Measurements from ENCODE around the gene RTTN.

RTTN gene

GRCh38 chr18:70197026-70197425 is 8.5 kb downstream of the RTTN start:
- Histone ChIP-seq H3K27me3 (no peaks in the 10 kb centered on the region), H3K36me3 (peaks cover 29% of the 10 kb centered on the region), H3K9me3 (no peaks in the 10 kb centered on the region), H3K27ac (no peak overlapping the region), H3K4me3 (ENCODE audit: low read depth in 1 of 2, low read length in 1 of 2) (no peak overlapping the region), H3K4me1 (ENCODE audit: control insufficient read depth in 1 of 2, insufficient read depth in 1 of 2, low read depth in 1 of 2, low read length in 1 of 2) (no peaks in the 10 kb centered on the region)
- TF ChIP-seq CTCF (IDR thresholded peaks at IDR 0.05) = no peak

GRCh38 chr18:70195852-70196434 is 9.5 kb downstream of the RTTN start:
- Histone ChIP-seq H3K27me3 (no peaks in the 10 kb centered on the region), H3K9me3 (no peaks in the 10 kb centered on the region)
- no peak for TF ChIP-seq CTCF (IDR thresholded peaks at IDR 0.05)

GRCh38 chr18:70195014-70195614 is 10.4 kb downstream of the RTTN start:
- no peaks in the 10 kb centered on the region for H3K4me1 ChIP-seq (ENCODE audit: control insufficient read depth in 1 of 2, insufficient read depth in 1 of 2, low read depth in 1 of 2, low read length in 1 of 2)
- H3K36me3 ChIP-seq = peaks cover 35% of the 10 kb centered on the region
- TF ChIP-seq CTCF (IDR thresholded peaks at IDR 0.05) = no peak

More at GRCh38 chr18:70195852-70196434, 9.5 kb downstream of the RTTN start:
- Histone ChIP-seq H3K27ac (no peak overlapping the region), H3K4me1 (ENCODE audit: control insufficient read depth in 1 of 2, insufficient read depth in 1 of 2, low read depth in 1 of 2, low read length in 1 of 2) (no peaks in the 10 kb centered on the region), H3K4me3 (ENCODE audit: low read depth in 1 of 2, low read length in 1 of 2) (no peak overlapping the region), H3K36me3 (peaks cover 35% of the 10 kb centered on the region)

GRCh38 chr18:70194227-70194890 is 11.1 kb downstream of the RTTN start:
- Histone ChIP-seq H3K27ac (no peak overlapping the region), H3K9me3 (no peaks in the 10 kb centered on the region), H3K36me3 (peaks cover 35% of the 10 kb centered on the region), H3K4me1 (ENCODE audit: control insufficient read depth in 1 of 2, insufficient read depth in 1 of 2, low read depth in 1 of 2, low read length in 1 of 2) (no peaks in the 10 kb centered on the region), H3K4me3 (ENCODE audit: low read depth in 1 of 2, low read length in 1 of 2) (no peak overlapping the region), H3K27me3 (no peaks in the 10 kb centered on the region)
- no peak for TF ChIP-seq CTCF (IDR thresholded peaks at IDR 0.05)

More at GRCh38 chr18:70195014-70195614, 10.4 kb downstream of the RTTN start:
- no peaks in the 10 kb centered on the region for H3K9me3 ChIP-seq
- H3K27me3 ChIP-seq = no peaks in the 10 kb centered on the region
- H3K27ac ChIP-seq = no peak overlapping the region
- no peak overlapping the region for H3K4me3 ChIP-seq (ENCODE audit: low read depth in 1 of 2, low read length in 1 of 2)

GRCh38 chr18:70190529-70190928 is 15.0 kb downstream of the RTTN start:
- Histone ChIP-seq H3K4me1 (ENCODE audit: control insufficient read depth in 1 of 2, insufficient read depth in 1 of 2, low read depth in 1 of 2, low read length in 1 of 2) (no peaks in the 10 kb centered on the region), H3K4me3 (ENCODE audit: low read depth in 1 of 2, low read length in 1 of 2) (no peak overlapping the region), H3K36me3 (peaks cover 20% of the 10 kb centered on the region), H3K27me3 (no peaks in the 10 kb centered on the region), H3K27ac (no peak overlapping the region), H3K9me3 (no peaks in the 10 kb centered on the region)
- TF ChIP-seq CTCF (IDR thresholded peaks at IDR 0.05) = no peak

Measured in neutrophil (primary cell).